Endothelial cell of umbilical vein (primary cell): ENCODE data around the gene PCGF3. TPM values are rescaled to one million over a fixed set of nuclear protein-coding genes. Genes with fewer than 3 reads are reported as not detected.

Experiments
- BruUV-seq: library from RNA; stranded (reverse); fragments of 400-500 nt; replicated peaks from 2 replicates; lab custom pipeline; 2021; lab: Mats Ljungman, UMichigan
- CTCF ChIA-PET: fragments of 300-600, 350-600 bp; sonication (Branson Sonifier 250); formaldehyde crosslinking; loops from one replicate; lab custom pipeline; 2021; ENCODE audit warnings: antibody characterized with exemption, inconsistent platforms; lab: Charles Lee
- POLR2A ChIA-PET: fragments of 300-600, 350-600 bp; sonication (Branson Sonifier 250); formaldehyde crosslinking; loops from one replicate; lab custom pipeline; 2021; ENCODE audit warnings: antibody characterized with exemption, inconsistent platforms; lab: Charles Lee
- DNase-seq: peaks from one replicate; pipeline ENCODE4 v3.0.0-alpha.2; 2011; ENCODE audit warnings: low read depth, low spot score
- FAIRE-seq: peaks from 2 replicates; lab custom pipeline; 2011; peaks lifted over from hg19 to GRCh38; lab: Jason Lieb, UNC
- H2AFZ ChIP-seq: 2 replicates; pipeline ENCODE4 v1.6.0; 2012; ENCODE audit warnings: low read depth, low read length, control low read depth, inconsistent platforms
- H3K27ac ChIP-seq: 2 replicates; pipeline ENCODE4 v1.5.1; 2011; ENCODE audit warnings: low read depth, mild to moderate bottlenecking, control low read depth, low read length, moderate library complexity; ENCODE audit not compliant: insufficient read depth
- H3K27me3 ChIP-seq, 2 experiments: 2 replicates each; pipeline versions ENCODE4 v1.6.0 to v1.6.1; 2011; ENCODE audit warnings: low read length in 2 of 2, mixed read lengths in 1 of 2; ENCODE audit not compliant: control insufficient read depth in 2 of 2, insufficient read depth in 2 of 2
- H3K36me3 ChIP-seq, 2 experiments: 2 replicates in 1 of 2; 3 replicates in 1 of 2; pipeline ENCODE4 v1.5.1; 2011; ENCODE audit warnings: low read length in 2 of 2, mild to moderate bottlenecking in 1 of 2, moderate library complexity in 1 of 2; ENCODE audit not compliant: control insufficient read depth in 2 of 2, insufficient read depth in 2 of 2; ENCODE audit errors: extremely low read depth in 1 of 2
- H3K4me1 ChIP-seq: 3 replicates; pipeline ENCODE4 v1.5.1; 2011; ENCODE audit warnings: mild to moderate bottlenecking, low read length; ENCODE audit not compliant: control insufficient read depth, insufficient read depth; ENCODE audit errors: extremely low read depth
- H3K4me2 ChIP-seq: 2 replicates; pipeline ENCODE4 v1.6.1; 2011; ENCODE audit warnings: low read length, control low read depth, mixed read lengths; ENCODE audit not compliant: insufficient read depth
- H3K4me3 ChIP-seq, 3 experiments: fragments of 200-600 bp in 1 of 3; sonication (generic), shearing (Covaris generic) in 1 of 3; replicated peaks in 1 of 3; 2 replicates each; pipeline ENCODE4 v1.5.1; 2011 to 2016; ENCODE audit warnings: control low read depth in 3 of 3, low read length in 3 of 3, mild to moderate bottlenecking in 2 of 3, inconsistent platforms in 1 of 3, low read depth in 1 of 3, moderate library complexity in 1 of 3; ENCODE audit not compliant: insufficient read depth in 1 of 3
- H3K79me2 ChIP-seq: 2 replicates; pipeline ENCODE4 v1.6.0; 2012; ENCODE audit warnings: low read length, inconsistent platforms; ENCODE audit not compliant: control insufficient read depth, insufficient read depth
- H3K9ac ChIP-seq: replicated peaks from 2 replicates; pipeline ENCODE3; 2011; ENCODE audit warnings: low read length, control low read depth; ENCODE audit not compliant: insufficient read depth; ENCODE audit errors: extremely low read depth
- H3K9me1 ChIP-seq: replicated peaks from 3 replicates; pipeline ENCODE4 v1.6.0; 2011; ENCODE audit warnings: mild to moderate bottlenecking, low read length; ENCODE audit not compliant: control insufficient read depth, insufficient read depth; ENCODE audit errors: extremely low read depth
- H3K9me3 ChIP-seq: replicated peaks from 2 replicates; pipeline ENCODE4 v1.5.1; 2012; ENCODE audit warnings: low read length, inconsistent platforms; ENCODE audit not compliant: control insufficient read depth, insufficient read depth
- H4K20me1 ChIP-seq: replicated peaks from 2 replicates; pipeline ENCODE3; 2011; ENCODE audit warnings: mild to moderate bottlenecking, low read length; ENCODE audit not compliant: control insufficient read depth, insufficient read depth; ENCODE audit errors: extremely low read depth
- CTCF ChIP-seq, 2 donors: IDR thresholded peaks; 1 replicate in 1 of 2; 2 replicates in 1 of 2; pipeline ENCODE4 v1.5.1; 2011; ENCODE audit warnings: low read length in 2 of 2, mild to moderate bottlenecking in 2 of 2, moderate library complexity in 2 of 2, control low read depth in 1 of 2, inconsistent platforms in 1 of 2, low read depth in 1 of 2; ENCODE audit not compliant: insufficient read depth in 1 of 2; ENCODE audit errors: extremely low read depth in 1 of 2
- EZH2 ChIP-seq: IDR thresholded peaks from 2 replicates; pipeline ENCODE4 v1.6.1; 2012; ENCODE audit warnings: borderline replicate concordance, low read depth, mild to moderate bottlenecking, moderate library complexity, low read length, inconsistent platforms; ENCODE audit not compliant: severe bottlenecking
- FOS ChIP-seq: IDR thresholded peaks from 2 replicates; pipeline ENCODE4 v1.6.1; 2011; ENCODE audit warnings: mild to moderate bottlenecking, low read length, moderate library complexity, borderline replicate concordance; ENCODE audit not compliant: insufficient read depth
- GATA2 ChIP-seq: IDR thresholded peaks from 2 replicates; pipeline ENCODE4 v1.7.0; 2011; ENCODE audit warnings: low read depth, mild to moderate bottlenecking, moderate library complexity, mixed read lengths, low read length; ENCODE audit not compliant: insufficient read length, insufficient read depth
- JUN ChIP-seq: IDR thresholded peaks from 2 replicates; pipeline ENCODE4 v1.6.1; 2011; ENCODE audit warnings: borderline replicate concordance, low read depth; ENCODE audit not compliant: insufficient read length, insufficient read depth
- MAX ChIP-seq: IDR thresholded peaks from 2 replicates; pipeline ENCODE4 v1.6.1; 2011; ENCODE audit not compliant: insufficient read depth, insufficient read length
- MYC ChIP-seq: IDR thresholded peaks from one replicate; pipeline ENCODE4 v1.6.1; 2011; ENCODE audit warnings: mild to moderate bottlenecking, low read depth, low read length
- POLR2A ChIP-seq: IDR thresholded peaks from 2 replicates; pipeline ENCODE4 v1.6.1; 2012; ENCODE audit warnings: low read depth, mild to moderate bottlenecking, control low read depth, low read length
- POLR2AphosphoS5 ChIP-seq: IDR thresholded peaks from 2 replicates; pipeline ENCODE4 v1.6.1; 2012; ENCODE audit warnings: low read depth, mild to moderate bottlenecking, control low read depth, low read length, moderate library complexity; ENCODE audit not compliant: insufficient read depth
- dilution Hi-C: fragments of 300-500 bp; cut with MboI; formaldehyde crosslinking; loops from one replicate; pipeline ENCODE4 v1.15.0; 2019; ENCODE audit warnings: low sequenced_read_pairs; ENCODE audit not compliant: extremely low pct_ligation_motif_present
- intact Hi-C: fragments of 100-400 bp; cut with micrococcal nuclease; formaldehyde crosslinking; loops from one replicate; pipeline ENCODE4 v1.10.0; 2022
- polyA plus RNA-seq, 4 experiments: library from polyadenylated mRNA; depleted of rRNA in 3 of 4; stranded (reverse) in 3 of 4; unstranded in 1 of 4; fragments of >200 nt; gene quantifications; 2 replicates each; pipeline versions ENCODE4 v1.2.1 to v1.2.3, GENCODE V29; 2011 to 2012; ENCODE audit warnings: missing spikeins in 1 of 4
- total RNA-seq: library from RNA; stranded (reverse); gene quantifications from 2 replicates; pipeline ENCODE4 v1.2.3, GENCODE V29; 2021

The PCGF3 gene
- total and polyA plus RNA-seq, 2 donors (not counting 3 experiments of a cell fraction or from before 2014, with no cell fraction given) = 70.2 to 91.8 TPM

GRCh38 chr4:683247-683897 lies 22.3 kb upstream of the PCGF3 start:
- Histone ChIP-seq H3K9ac (no peak overlapping the region), H3K4me1 (peaks cover 10% of the 10 kb centered on the region), H3K36me3 (no peaks in the 10 kb centered on the region), H3K4me3 (no peak overlapping the region), H3K79me2 (no peaks in the 10 kb centered on the region), H4K20me1 (no peaks in the 10 kb centered on the region), H3K27ac (no peak overlapping the region), H3K4me2 (no peak overlapping the region), H3K9me3 (no peaks in the 10 kb centered on the region), H3K27me3 (no peaks in the 10 kb centered on the region), H2AFZ (no peak overlapping the region), H3K9me1 (no peaks in the 10 kb centered on the region)
- BruUV-seq = no TSS peak
- dilution Hi-C loops = no loop called here
- no peak for TF ChIP-seq MYC
- no peak for TF ChIP-seq MAX
- TF ChIP-seq CTCF (IDR thresholded peaks at IDR 0.05; ENCODE audit: extremely low read depth in 1 of 2, insufficient read depth in 1 of 2, low read depth in 1 of 2, low read length in 2 of 2) = no peak
- TF ChIP-seq POLR2AphosphoS5 = no peak
- TF ChIP-seq GATA2 = no peak
- no peak for TF ChIP-seq JUN
- TF ChIP-seq EZH2 = no peak
- TF ChIP-seq POLR2A = no peak
- no peak for TF ChIP-seq FOS
- CTCF ChIA-PET = interaction anchor here (0.6 to 2.3 kb wide), 13 partner anchors 8 to 304 kb away, joined by 3 to 12 read pairs (median 5); partner anchors contain the start of genes ATP5ME, IDUA and MYL5
- intact Hi-C loops = no loop called here
- DNase-seq (no peak), FAIRE-seq (no peak)
- POLR2A ChIA-PET = no interaction called here
